Progenitor cell of endocrine pancreas (in vitro differentiated cells): ENCODE results near the gene KRT8. TPM values are rescaled to one million over a fixed set of nuclear protein-coding genes. Genes with fewer than 3 reads are reported as not detected.
"Not testable (repeated sequence)": the region's sequence is repeated elsewhere in the genome, so short reads cannot be mapped to it uniquely, and the experiment has no call there.

Source experiments
- DNase-seq: peaks from one replicate; pipeline ENCODE4 v3.0.0; 2021; ENCODE audit warnings: low spot score; ENCODE audit not compliant: unreplicated experiment
- H3K27ac Mint-ChIP-seq: 2 replicates; pipeline ENCODE4 v1.8.0; 2021; ENCODE audit warnings: mild to moderate bottlenecking, moderate library complexity, mixed read lengths
- H3K27me3 Mint-ChIP-seq: 2 replicates; pipeline ENCODE4 v1.8.0; 2021; ENCODE audit warnings: mixed read lengths
- H3K36me3 Mint-ChIP-seq: 2 replicates; pipeline ENCODE4 v1.8.0; 2022; ENCODE audit warnings: mixed read lengths; ENCODE audit not compliant: insufficient read depth
- H3K4me1 Mint-ChIP-seq: 2 replicates; pipeline ENCODE4 v1.8.0; 2021; ENCODE audit warnings: low read depth, mixed read lengths
- H3K4me3 Mint-ChIP-seq: 2 replicates; pipeline ENCODE4 v1.8.0; 2021; ENCODE audit warnings: low read depth, mild to moderate bottlenecking, moderate library complexity, mixed read lengths
- H3K9me3 Mint-ChIP-seq: 2 replicates; pipeline ENCODE4 v1.8.0; 2021; ENCODE audit warnings: low read depth, mixed read lengths
- total RNA-seq: library from RNA; stranded (reverse); gene quantifications from 2 replicates; pipeline ENCODE4 v1.2.1, GENCODE V29; 2021
- TF ChIP-seq, protein P1 (sequence below): fragments of 200-600 bp; sonication (generic); IDR thresholded peaks from one replicate; pipeline ENCODE4 v1.5.0; 2021; ENCODE audit warnings: antibody characterized with exemption, mild to moderate bottlenecking; ENCODE audit not compliant: unreplicated experiment

KRT8 gene
- total RNA-seq, 1 donor from 2014 or later: 1,180 TPM

DNA sequence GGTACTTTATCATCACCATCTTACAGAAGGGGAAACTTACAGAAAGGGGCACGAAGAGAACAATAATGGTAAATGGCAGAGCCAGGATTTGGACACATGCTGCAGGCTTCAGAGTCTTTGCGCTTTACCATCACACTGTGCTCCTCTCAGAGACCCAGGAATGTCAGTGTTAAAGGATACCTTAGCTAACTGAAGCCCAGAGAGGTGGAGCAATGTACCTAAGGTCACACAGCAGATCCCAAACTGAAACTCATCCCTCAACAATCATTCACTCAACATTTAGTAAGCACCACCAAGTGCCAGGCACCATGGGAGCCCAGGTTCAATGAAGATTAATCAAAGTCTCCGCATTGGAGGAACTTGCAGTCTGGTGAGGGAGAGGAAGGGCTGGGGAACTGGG, 48.1 kb downstream of the KRT8 start:
- Mint-ChIP-seq H3K27me3 (peaks cover 25% of the 10 kb centered on the region), H3K36me3 (no peaks in the 10 kb centered on the region), H3K4me1 (no peaks in the 10 kb centered on the region), H3K9me3 (peaks cover 6% of the 10 kb centered on the region), H3K27ac (no peak overlapping the region), H3K4me3 (no peak overlapping the region)
- no peak for DNase-seq
- TF ChIP-seq, protein P1, sequence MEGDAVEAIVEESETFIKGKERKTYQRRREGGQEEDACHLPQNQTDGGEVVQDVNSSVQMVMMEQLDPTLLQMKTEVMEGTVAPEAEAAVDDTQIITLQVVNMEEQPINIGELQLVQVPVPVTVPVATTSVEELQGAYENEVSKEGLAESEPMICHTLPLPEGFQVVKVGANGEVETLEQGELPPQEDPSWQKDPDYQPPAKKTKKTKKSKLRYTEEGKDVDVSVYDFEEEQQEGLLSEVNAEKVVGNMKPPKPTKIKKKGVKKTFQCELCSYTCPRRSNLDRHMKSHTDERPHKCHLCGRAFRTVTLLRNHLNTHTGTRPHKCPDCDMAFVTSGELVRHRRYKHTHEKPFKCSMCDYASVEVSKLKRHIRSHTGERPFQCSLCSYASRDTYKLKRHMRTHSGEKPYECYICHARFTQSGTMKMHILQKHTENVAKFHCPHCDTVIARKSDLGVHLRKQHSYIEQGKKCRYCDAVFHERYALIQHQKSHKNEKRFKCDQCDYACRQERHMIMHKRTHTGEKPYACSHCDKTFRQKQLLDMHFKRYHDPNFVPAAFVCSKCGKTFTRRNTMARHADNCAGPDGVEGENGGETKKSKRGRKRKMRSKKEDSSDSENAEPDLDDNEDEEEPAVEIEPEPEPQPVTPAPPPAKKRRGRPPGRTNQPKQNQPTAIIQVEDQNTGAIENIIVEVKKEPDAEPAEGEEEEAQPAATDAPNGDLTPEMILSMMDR: no peak

- not testable (repeated sequence) for DNase-seq, H3K4me1 Mint-ChIP-seq, H3K27ac Mint-ChIP-seq, H3K36me3 Mint-ChIP-seq, H3K4me3 Mint-ChIP-seq, H3K9me3 Mint-ChIP-seq
- peaks cover 29% of the 10 kb centered on the region for H3K27me3 Mint-ChIP-seq
Observed at GRCh38 chr12:52856077-52856476, 48.8 kb downstream of the KRT8 start.

- Mint-ChIP-seq H3K27me3 (peaks cover 38% of the 10 kb centered on the region), H3K27ac (no peak overlapping the region), H3K4me1 (no peaks in the 10 kb centered on the region), H3K9me3 (peaks cover 6% of the 10 kb centered on the region), H3K4me3 (no peak overlapping the region), H3K36me3 (no peaks in the 10 kb centered on the region)
- TF ChIP-seq, protein P1: no peak
- DNase-seq: no peak
Observed at GRCh38 chr12:52851787-52852186, 53.1 kb downstream of the KRT8 start.

DNA sequence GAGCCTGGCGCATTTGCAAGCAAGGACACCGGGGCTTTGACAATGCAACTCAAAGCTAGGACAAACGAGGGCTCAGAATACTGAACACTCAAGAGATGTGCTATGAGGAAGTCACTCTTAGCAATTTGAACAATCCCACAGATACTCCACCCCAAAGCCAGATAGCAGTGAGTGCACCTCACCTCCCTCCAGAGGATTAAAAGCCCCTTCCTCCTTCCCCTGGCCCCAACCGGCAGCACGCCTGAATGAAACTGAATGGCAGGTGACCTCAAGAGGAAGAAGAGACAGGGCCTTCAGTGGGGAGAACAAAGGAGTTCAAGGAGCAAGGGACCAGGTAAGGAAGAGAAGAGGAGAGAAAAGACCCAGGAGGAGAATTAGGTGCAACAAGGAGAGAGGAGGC, 54.2 kb downstream of the KRT8 start:
- no peaks in the 10 kb centered on the region for H3K36me3 Mint-ChIP-seq
- peaks cover 42% of the 10 kb centered on the region for H3K27me3 Mint-ChIP-seq
- H3K9me3 Mint-ChIP-seq: peaks cover 5% of the 10 kb centered on the region
- H3K4me1 Mint-ChIP-seq: no peaks in the 10 kb centered on the region
- H3K4me3 Mint-ChIP-seq: no peak overlapping the region
- TF ChIP-seq, protein P1: no peak
- no peak for DNase-seq
- H3K27ac Mint-ChIP-seq: no peak overlapping the region

GRCh38 chr12:52849511-52849910, 55.4 kb downstream of the KRT8 start:
- H3K27ac Mint-ChIP-seq: no peak overlapping the region
- H3K27me3 Mint-ChIP-seq: peaks cover 46% of the 10 kb centered on the region
- DNase-seq: no peak
- H3K36me3 Mint-ChIP-seq: no peaks in the 10 kb centered on the region
- no peaks in the 10 kb centered on the region for H3K4me1 Mint-ChIP-seq
- TF ChIP-seq, protein P1: no peak
- no peak overlapping the region for H3K4me3 Mint-ChIP-seq
- no peaks in the 10 kb centered on the region for H3K9me3 Mint-ChIP-seq

DNA sequence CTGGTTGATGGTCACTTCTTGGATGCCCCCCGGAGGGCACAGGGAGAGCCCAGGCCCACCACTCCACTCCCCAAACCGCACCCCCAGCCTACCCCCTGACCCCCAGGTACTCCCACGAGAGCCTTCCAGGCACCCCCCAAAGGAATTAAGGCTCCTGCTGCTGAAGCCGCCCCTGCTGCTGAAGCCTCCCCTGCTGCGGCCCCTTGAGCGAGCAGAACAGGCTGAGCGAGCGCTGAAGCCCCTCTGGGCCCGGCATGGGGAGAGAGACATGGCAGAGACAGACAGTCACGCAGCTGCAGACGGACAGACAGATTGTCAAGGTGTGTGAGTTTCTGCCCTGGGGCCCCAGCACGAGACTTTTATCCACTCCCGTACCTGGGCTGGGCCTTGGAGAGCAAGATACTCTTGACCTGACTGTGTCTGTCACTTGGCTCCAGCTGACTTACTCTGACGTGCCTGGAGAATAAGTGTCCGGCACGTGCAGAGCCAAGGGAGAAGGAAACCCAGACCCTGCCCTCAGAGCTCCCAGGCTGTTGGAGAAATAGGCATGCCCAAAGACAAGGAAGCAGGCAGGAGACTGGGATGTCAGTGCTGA, 56.1 kb downstream of the KRT8 start, which contains the start of gene KRT78:
TSS of gene KRT78 (minus strand) at position 334 of the 595 bp plus-strand sequence. CDS start at position 270, 64 bp downstream.
- H3K27me3 Mint-ChIP-seq: peaks cover 42% of the 10 kb centered on the region
- H3K9me3 Mint-ChIP-seq: no peaks in the 10 kb centered on the region
- no peak for DNase-seq
- peak within 1 kb of the TSS; percentile 38 for H3K27ac Mint-ChIP-seq
- no peak within 1 kb of the TSS for H3K4me3 Mint-ChIP-seq
- no peaks in the 10 kb centered on the region for H3K4me1 Mint-ChIP-seq
- no peaks in the 10 kb centered on the region for H3K36me3 Mint-ChIP-seq
- TF ChIP-seq, protein P1: no peak
